GM11168 (cell line): ENCODE results near the gene UBE2O.

Source experiments
- in situ Hi-C: fragments of 300-500 bp; cut with MboI; formaldehyde crosslinking; loops from one replicate; pipeline ENCODE4 v1.12.0; 2022; ENCODE audit warnings: low sequenced_read_pairs; ENCODE audit not compliant: unreplicated experiment

UBE2O gene

GRCh38 chr17:76421044-76421407, 31.9 kb downstream of the UBE2O start:
- in situ Hi-C loops = no loop called here

- in situ Hi-C loops = no loop called here
These were observed 32.5 kb downstream of the UBE2O start for GRCh38 chr17:76420356-76421043.

DNA sequence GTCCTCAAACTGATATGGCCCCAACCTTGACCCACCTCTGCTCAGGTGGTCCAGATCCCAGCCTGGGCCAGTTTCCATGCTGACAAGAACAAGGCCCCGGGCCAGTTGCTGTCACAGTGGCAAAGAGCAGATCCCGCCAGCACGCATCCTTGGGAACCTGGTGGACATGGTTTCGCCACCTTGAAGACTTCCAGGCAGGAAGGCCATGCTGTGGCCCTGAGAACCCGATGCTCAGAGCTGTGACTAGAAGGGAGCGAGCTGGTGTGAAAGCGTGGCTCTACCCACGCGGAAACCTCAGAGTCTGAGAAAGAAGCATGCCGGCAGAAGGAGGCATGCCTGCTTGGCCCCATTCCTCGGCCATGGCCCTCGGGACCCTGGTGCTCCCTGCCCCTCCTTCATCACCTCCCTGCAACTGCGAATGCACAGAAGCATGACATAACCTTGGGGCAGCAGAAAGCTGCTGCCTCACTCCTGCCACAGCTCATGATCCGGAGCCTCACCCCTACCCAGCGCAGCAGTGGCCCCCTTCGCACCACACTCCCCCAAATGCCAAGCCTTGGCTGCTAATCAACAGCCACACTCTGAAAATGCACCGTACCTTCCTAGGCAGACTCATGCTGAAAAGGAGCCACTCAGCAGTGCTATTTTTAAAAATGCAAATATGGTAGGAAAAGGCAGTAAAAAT, 33.2 kb downstream of the UBE2O start:
- in situ Hi-C loops = no loop called here

DNA sequence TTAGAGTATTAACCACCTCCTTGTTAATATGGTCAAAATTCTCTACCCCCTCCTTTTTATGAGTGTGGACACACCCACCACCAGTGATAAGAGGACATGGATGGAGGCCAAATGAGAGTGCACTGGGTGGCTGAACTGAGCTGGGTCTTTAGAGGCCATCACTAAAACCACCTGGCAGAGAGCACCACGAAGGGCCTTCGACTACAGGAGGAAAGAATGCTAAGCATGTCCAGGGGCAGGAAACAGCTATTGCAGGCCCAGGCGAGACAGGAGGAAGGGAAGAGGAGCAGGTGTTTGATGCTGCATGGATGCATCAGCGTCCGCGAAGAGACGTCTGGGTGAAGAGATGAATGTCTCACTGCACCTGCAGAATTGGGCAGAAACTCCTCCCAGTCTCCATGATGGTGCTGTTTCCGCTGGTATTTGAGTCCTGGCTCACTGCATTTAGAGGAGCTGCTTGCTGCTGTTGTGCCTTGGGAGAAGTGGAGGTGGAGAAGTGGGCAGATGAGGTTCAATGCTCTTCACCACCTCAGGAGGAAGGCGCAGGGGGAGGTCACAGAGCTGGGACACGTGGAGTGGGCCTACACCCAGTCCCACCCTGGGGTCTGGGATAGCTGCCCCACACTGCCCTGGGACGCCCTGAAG, 35.3 kb downstream of the UBE2O start:
- in situ Hi-C loops = no loop called here

DNA sequence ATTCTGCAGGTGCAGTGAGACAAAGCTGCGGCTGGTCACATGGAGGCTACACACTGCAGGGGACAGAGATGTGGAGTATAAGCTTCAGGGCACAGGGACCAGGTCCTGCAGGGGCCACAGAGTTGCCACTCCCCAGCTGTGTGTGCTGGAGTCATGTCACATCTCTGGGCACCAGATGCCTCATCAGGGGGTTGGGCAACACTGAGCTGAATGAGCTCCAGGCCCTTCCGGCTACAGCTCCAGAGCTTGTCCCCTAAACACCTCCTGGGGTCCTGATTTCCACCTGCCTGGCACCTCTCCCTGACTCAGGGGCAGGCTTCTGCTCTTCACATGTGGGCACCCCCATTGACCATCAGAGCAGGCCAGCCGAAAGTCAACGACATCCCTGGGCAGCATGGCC, 36.1 kb downstream of the UBE2O start:
- in situ Hi-C loops = no loop called here

GRCh38 chr17:76416457-76416856, 36.5 kb downstream of the UBE2O start:
- in situ Hi-C loops = no loop called here

DNA sequence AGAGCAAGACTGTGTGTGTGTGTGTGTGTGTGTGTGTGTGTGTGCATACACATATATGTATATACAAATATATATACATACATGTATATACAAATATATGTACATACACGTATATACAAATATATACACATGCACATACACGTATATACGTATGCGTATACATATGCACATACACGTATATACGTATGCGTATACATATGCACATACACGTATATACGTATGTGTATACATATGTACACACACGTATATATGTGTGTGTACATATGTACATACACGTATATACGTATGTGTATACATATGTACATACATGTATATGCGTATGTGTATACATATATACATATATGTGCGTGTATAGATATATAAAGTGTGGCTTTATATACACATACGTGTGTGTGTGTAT, 37.2 kb downstream of the UBE2O start:
- in situ Hi-C loops = no loop called here

DNA sequence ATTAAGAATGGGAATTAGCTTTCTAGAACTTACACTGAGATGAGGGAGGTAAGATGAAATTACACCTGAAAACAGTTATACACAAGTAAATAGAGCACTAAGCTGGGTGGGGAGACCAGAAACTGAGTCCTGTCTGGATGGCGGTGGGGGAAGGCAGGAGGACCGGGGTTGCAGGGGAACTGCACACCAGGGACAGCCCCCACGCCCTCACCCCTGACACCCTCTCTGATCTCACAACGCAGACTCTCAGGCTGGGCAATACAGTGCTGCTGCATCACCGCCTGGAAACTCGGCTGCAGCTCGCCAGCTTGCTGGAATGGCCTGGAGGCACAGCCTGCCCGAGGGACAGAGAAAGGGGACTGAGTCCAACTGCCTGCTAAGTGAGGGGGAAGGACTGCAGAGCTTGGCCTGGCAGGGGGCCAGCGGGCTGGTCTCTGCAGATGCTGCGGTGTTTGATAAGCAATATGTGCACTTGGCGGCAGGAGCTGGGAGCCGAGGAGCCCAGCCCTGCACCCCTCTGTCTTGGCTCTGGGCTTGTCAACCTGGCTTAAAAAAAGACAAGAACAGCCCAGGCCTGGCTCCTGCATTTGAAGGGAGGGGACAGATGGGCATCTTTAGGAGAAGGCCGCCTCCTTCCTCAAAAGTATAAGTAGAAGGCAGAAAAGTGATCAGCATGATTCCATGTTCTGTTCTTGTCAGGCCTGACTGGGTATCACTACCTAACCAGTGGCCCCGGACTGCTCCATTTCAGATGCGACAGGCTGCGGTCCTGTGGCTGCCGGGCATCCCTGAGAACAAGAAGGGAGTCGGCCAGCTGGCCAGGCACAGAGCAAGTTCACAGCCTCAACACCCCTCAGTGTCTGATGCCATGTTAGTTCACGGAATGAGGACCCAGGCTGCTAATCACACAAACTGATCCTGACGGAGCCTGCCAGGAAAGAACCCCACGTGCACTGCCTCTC, 38.3 kb downstream of the UBE2O start:
- in situ Hi-C loops = no loop called here

DNA sequence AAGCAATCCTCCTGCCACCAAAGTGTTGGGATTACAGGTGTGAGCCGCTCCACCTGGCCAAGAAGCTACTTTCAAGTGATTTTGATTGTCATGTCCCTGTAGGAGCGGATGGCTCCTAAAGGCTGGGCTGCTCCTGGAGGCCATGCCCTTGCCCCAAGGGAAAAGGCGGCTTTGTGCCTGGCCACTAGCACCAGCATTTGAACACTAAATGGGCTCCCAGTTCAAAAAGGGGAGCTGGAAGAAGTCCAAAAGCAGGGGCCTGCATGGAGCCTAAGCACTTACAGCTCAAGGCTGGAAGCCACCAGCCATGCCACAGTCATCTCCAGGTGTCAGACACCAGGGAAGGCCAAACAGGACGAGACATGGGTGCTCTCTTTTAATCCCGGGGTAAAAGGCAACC, 41.7 kb downstream of the UBE2O start:
- in situ Hi-C loops = no loop called here

DNA sequence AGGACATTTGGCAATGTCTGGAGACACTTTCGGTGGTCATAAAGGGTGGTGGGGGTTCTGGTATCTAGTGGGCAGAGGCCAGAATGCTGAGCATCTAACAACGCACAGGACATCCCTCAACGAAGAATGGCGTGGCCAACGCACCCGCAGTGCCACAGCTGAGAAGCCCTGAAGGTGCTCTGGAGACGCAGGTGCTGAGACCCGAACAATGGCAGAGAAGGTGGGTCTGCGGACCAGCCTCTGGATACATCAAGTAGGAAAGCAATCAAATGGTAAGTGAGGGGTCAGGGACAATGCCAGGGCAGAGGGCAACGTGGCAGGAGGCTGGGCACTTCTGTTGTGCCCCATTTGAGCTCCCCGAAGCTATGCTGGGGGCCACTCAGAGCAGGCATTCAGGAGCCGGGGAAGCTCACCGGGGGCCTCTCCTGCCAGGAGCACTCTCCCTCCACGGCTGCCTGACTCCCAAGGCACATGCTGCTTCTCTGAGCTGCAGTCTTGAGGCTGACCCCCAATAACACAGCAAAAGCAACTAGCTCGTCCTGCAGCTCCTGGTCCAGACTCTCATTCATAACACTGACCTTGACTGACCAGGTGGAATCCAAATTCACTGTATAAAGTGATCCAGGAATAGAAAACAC, 42.5 kb downstream of the UBE2O start:
- in situ Hi-C loops = no loop called here

- in situ Hi-C loops = no loop called here
These were observed 44.7 kb downstream of the UBE2O start for GRCh38 chr17:76408037-76408849.

- in situ Hi-C loops = no loop called here
These were observed 45.4 kb downstream of the UBE2O start for GRCh38 chr17:76407509-76407908.

DNA sequence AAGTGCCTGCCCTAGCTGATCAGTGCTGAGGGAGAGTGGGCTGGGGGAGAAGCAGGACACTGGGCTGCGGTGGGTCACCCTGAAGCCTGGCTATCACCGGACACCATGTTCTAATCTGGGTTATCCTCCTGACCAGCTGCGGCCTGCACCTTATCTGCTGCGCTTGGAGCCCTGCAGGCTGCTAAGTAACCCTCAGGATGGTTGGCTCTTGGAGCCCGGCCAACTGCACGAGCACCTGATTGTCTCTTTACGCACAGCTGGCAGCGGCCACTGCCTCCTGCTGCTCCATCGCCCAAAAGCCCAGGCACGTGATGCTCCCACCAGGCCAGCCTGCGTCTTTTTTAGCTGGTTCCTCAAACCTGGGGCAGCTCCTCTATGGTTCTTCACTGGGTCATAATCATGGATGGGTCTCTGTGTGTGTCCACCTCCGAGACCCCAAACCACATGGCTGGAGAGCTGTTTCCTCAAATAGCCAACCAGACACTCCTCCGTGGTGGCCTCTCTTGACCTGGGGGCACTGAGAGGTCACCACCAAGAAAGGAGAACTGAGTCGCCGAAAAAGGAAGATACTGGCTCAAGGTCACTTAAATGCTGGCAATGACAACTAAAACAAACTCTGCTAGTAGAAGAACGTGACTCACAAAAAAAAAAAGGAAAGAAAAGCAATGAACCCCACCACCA, 46.8 kb downstream of the UBE2O start:
- in situ Hi-C loops = no loop called here

GRCh38 chr17:76405607-76405966, 47.4 kb downstream of the UBE2O start:
- in situ Hi-C loops = no loop called here

GRCh38 chr17:76404976-76405563, 47.9 kb downstream of the UBE2O start:
- in situ Hi-C loops = no loop called here

DNA sequence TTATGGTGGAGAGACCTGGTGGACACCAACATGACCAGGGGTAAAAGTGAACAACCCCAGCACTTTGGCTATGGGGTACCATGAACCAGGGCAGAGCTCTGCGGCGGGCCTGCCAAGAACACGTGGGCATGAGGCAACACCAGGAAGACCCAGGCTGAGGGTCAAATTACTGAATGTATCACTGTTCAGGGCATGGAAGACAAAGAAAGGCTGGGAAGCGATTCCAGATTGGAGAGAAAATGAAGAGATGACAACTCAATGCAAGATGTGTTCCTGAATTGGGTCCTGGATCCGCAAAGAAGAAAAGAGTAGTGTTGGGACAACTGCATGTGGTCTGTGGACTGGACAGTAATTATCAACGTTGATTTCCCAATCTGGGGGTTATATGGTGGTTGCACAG, 48.7 kb downstream of the UBE2O start:
- in situ Hi-C loops = no loop called here

GRCh38 chr17:76402711-76403110, 50.2 kb downstream of the UBE2O start:
- in situ Hi-C loops = no loop called here
